CD4-positive, alpha-beta T cell treated with Interleukin-17A for 4 hours (primary cell): Measurements from ENCODE around the gene SORL1.

ENCODE experiments used
- DNase-seq: peaks from one replicate; pipeline ENCODE4 v3.0.0-alpha.2; 2020; ENCODE audit warnings: mixed read lengths

SORL1 gene

DNA sequence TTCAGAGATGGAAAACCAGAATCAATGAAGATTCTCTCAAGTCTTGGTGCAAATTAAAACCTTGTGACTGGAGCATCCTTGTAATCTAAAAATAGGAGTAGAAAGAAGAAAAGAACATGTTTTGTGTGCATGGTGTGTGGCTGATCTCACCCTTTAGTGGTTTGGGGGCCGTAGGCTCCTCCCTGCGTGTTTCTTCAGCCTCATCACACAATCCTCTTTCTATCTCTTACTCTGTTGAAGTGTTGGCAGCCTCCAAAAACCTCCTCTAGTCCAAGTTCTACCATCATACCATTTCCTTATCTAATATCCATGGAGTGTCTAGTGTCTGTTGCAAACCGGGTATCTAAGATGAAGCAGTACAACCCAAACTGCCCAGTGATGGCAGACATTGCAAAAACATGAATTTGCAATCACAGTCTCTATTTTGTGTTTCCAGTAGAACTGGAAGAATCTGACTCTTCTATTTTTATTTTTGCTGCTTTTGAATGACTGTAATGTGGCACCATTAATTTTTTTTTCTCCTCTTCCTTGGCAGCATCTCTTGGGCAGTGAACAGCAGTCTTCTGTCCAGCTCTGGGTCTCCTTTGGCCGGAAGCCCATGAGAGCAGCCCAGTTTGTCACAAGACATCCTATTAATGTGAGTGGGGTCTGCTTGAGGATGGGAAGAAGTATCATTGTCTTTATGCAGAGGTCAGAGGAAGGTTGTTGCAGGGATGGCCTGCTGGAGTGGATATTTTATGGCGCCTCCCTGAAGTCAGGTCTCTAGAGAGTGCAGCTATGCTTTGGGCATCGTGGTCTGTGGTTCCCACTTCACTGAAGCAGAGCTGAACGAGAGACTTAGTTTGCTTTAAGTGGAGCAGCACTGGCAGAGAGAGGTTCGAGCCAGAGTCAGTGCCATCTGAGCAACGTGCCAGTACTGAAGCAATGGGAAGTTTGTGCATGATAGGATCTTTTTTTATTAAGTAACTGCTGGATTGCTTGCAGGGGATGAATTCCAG is 60.7 kb downstream of the SORL1 start:
- no peak for DNase-seq

DNA sequence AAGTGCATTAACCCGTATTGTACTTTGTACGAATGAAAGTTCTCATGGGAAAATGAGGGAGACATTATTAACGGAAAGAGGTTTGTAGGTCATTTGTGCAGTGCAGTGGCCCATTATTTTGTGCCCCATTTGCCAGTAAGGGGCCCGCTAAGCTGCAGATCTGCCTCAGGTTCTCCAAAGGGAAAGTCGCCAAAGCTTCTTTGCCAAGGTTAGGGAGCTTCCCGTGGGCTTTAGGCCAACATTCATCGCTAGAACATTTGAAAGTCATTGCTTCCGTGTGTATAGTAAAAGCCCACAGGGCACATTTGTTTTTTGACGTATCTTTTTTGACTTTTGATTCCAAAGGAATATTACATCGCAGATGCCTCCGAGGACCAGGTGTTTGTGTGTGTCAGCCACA is 61.7 kb downstream of the SORL1 start:
- DNase-seq = no peak

GRCh38 chr11:121514432-121515334 is 62.6 kb downstream of the SORL1 start:
- DNase-seq = peak; percentile 20

DNA sequence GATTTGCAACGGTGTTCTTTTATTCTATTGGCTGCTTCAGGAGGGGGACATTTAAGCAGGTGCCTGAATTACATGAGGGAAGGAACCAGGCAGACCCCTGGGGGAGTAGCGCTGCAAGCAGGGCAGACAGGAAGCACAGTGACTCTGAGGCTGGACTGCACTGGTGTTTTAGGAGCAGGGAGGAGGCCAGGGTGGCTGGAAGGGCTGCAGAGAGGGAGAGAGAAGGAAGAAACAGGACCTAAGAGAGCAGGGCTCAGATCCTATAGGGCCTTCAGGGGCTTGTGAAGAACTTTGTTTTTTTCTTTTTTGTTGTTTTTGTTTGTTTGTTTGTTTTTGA is 63.2 kb downstream of the SORL1 start:
- no peak for DNase-seq

- no peak for DNase-seq
These were observed 65.9 kb downstream of the SORL1 start for GRCh38 chr11:121517996-121518395.

DNA sequence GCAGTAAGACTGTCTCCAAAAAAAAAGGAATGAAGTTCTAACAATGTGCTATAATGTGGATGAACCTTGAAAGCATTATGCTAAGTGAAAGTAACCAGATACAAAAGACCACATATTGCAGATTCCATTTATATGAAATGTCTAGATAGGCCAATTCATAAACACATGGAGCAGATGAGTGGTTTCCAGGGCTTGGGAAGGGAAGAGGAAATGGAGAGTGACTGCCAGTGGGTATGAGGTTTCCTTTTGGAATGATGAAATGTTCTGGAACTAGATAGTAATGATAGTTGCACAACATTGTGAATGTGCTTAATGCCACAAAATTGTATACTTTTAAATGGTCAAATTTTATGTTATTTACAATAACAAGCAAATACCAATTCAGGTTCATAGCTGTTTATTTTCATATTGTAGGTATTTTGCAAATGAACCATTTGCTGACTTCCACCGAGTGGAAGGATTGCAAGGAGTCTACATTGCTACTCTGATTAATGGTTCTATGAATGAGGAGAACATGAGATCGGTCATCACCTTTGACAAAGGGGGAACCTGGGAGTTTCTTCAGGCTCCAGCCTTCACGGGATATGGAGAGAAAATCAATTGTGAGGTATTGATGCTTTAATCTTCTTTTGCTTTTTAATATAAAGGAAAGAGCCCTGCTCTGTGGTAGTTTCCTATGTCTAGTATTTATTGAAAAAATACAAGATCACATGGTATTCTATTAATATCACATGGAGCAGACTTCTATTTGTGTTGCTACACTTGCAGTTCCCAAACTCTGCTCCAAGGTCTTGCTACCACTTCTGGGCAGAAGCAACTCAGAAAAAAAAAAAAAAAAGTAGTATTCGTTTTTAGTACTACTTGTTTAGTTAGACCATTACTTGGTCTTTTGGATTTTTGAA is 68.4 kb downstream of the SORL1 start:
- DNase-seq = no peak

- DNase-seq = no peak
These were observed 69.3 kb downstream of the SORL1 start for GRCh38 chr11:121521145-121522042.

DNA sequence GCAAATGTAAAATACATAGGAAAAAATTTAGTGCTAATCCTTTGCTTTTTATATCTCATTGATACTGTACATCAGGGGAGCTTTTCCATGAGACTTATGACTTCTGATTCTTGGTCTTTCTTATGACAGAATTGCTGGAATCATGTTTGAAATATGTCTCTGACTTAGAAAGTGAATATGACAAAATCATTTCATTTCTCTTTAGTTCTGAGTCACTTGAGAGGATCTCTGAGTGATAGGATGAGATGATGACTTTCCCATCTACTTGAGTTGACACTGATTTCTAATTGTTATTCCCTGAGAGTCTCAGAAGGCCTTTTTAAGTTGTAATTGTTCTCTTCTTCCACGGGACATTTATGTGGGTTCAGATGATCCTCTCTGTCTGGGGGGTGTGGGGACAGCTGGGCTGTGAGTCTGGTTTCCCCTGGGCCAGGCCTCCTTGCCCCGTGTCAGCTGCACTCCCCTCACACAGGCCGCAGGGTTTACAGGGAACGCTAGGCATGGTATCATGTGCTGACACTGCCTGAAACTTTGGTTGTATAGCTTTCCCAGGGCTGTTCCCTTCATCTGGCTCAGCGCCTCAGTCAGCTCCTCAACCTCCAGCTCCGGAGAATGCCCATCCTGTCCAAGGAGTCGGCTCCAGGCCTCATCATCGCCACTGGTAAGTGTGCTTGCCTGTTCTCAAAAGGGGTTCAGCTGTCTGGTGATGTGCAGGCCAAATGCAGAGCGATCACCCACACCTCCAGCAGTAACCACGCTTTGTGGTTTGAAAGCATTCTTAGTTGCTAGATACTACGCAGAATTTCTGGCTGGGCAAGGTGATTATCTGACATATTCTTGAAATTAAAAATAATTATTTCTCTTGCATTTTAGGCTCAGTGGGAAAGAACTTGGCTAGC is 70.2 kb downstream of the SORL1 start:
- no peak for DNase-seq

DNA sequence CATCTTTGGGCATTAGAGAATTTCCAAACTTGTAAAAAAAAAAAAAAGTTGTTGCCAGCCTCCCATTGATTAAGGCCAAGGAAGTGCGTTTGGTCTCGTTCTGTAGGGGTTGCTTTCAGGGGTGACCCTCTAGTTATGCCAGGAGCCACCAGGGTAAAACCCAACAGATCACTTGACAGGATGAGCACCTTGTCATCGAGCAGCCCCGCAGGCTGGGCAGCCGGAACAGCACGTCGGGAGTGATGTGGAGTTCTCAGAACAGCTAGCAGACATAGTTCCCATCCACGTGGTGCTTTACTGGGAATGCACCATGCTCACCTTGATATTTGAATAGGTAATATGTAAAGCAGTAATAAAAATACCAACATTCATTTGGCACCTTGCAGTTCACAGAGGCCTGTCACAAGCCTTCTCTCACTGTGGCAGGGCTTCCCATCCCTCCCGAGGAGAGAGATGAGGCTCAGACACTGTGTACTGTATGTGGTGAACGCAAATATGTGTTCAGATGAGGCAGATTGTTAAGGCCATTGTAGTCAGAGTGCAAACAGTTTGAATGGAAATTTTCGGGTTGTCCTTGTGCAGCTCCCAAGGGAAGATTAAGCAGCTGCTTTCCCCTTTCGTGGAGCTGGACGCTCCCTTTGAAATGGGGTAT is 71.6 kb downstream of the SORL1 start:
- DNase-seq = no peak

DNA sequence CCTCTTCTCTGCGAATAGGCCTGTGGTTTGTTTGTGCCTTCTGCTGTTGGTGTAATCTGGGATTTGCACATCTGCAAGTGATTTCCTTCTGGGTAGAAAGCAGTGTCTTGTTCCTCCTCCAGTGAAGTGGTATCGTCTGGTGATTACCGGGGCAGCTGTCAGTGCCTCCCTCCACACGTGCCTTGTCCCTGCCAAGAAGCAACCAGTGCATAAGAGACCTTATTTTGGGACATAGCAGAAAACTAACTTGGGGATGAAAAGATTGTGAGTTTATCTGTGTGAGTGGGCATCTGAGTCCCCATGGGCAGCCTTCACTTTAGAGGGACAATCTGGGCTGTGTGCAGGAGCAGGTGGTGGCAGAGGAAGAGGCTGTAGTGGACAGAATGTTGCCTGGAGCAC is 72.1 kb downstream of the SORL1 start:
- no peak for DNase-seq

DNA sequence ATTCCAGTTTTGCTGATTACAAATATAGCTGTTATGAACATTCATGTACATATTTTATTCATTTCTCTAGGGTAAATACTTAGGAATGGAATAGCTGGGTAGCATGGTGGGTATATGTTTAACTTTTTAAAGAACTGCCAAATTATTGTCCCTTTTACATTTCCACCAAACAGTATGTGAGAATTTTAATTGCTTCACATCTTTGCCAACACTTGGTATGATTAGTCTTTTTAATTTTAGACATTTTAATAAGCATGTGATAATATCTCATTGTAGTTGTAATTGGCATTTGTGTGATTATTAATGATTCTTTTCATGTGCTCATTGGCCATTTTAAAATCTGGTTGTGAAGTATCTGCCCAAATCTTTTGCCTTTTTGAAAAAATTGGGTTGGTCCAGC is 73.3 kb downstream of the SORL1 start:
- DNase-seq = no peak

- no peak for DNase-seq
These were observed 78.1 kb downstream of the SORL1 start for GRCh38 chr11:121530257-121530656.

DNA sequence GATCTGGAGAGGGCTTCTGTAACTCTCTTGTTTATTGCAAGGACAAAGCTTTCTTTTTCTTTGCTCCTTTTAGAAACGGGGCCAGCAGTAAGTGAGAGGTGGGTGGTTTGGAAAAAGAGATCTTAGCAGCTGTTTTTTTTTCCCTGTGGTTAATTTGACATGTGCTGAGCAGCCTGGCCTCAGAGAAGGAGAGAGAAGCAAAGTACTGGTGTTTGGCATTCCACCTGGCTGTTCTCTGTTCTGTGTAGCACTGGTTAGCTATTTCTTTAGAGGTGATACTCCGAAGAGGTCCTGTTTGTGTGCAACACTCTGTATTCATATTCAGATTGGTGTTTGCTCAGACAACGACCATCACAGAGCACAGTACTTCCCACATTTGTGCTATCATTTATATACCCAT is 81.5 kb downstream of the SORL1 start:
- no peak for DNase-seq

GRCh38 chr11:121534131-121535093 is 82.3 kb downstream of the SORL1 start:
- no peak for DNase-seq

DNA sequence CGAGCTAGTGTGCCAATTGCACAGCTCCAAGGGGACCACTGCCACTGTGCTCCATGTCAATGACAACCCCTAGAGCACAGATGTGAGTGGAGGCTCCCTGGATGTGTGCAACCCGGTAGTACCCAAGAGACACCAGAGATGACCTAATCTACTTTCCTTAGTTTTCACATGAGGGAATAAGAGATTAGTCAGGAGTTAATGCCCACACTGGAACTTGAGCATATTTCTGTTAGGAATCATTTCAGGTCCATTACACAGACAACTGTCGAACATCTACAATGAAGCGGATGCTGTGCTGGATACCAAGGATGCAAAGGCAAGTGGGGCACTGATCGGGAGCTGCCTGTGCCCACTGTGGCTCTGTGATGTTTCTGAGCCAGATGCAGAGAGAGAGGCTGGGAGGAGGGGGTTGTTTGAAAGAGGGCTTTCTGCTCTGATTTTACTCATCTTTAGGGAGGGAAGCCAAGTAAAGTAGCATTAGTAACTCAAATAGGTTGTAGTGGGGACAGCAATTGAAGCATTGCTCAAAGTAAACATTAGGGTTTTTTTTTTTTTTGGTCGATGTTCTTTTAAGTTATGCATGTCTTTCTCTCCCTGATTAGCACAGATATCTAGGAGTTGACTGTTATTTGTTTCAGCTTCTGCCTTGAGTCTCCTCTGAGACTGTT is 83.1 kb downstream of the SORL1 start:
- no peak for DNase-seq

- no peak for DNase-seq
These were observed 84.0 kb downstream of the SORL1 start for GRCh38 chr11:121536126-121536525.

GRCh38 chr11:121538054-121538453 is 85.9 kb downstream of the SORL1 start:
- DNase-seq = no peak

- no peak for DNase-seq
These were observed 86.9 kb downstream of the SORL1 start for GRCh38 chr11:121539000-121539399.
